Endothelial cell of umbilical vein (primary cell): ENCODE data around the gene CCDC197.

Source experiments
- EZH2 ChIP-seq: IDR thresholded peaks from 2 replicates; pipeline ENCODE4 v1.6.1; 2012; ENCODE audit warnings: borderline replicate concordance, low read depth, mild to moderate bottlenecking, moderate library complexity, low read length, inconsistent platforms; ENCODE audit not compliant: severe bottlenecking
- GATA2 ChIP-seq: IDR thresholded peaks from 2 replicates; pipeline ENCODE4 v1.7.0; 2011; ENCODE audit warnings: low read depth, mild to moderate bottlenecking, moderate library complexity, mixed read lengths, low read length; ENCODE audit not compliant: insufficient read length, insufficient read depth
- POLR2A ChIP-seq: IDR thresholded peaks from 2 replicates; pipeline ENCODE4 v1.6.1; 2012; ENCODE audit warnings: low read depth, mild to moderate bottlenecking, control low read depth, low read length
- POLR2AphosphoS5 ChIP-seq: IDR thresholded peaks from 2 replicates; pipeline ENCODE4 v1.6.1; 2012; ENCODE audit warnings: low read depth, mild to moderate bottlenecking, control low read depth, low read length, moderate library complexity; ENCODE audit not compliant: insufficient read depth
- TF ChIP-seq, protein P1 (sequence below), 2 donors: IDR thresholded peaks; 1 replicate in 1 of 2; 2 replicates in 1 of 2; pipeline ENCODE4 v1.5.1; 2011; ENCODE audit warnings: low read length in 2 of 2, mild to moderate bottlenecking in 2 of 2, moderate library complexity in 2 of 2, control low read depth in 1 of 2, inconsistent platforms in 1 of 2, low read depth in 1 of 2; ENCODE audit not compliant: insufficient read depth in 1 of 2; ENCODE audit errors: extremely low read depth in 1 of 2

DNA sequence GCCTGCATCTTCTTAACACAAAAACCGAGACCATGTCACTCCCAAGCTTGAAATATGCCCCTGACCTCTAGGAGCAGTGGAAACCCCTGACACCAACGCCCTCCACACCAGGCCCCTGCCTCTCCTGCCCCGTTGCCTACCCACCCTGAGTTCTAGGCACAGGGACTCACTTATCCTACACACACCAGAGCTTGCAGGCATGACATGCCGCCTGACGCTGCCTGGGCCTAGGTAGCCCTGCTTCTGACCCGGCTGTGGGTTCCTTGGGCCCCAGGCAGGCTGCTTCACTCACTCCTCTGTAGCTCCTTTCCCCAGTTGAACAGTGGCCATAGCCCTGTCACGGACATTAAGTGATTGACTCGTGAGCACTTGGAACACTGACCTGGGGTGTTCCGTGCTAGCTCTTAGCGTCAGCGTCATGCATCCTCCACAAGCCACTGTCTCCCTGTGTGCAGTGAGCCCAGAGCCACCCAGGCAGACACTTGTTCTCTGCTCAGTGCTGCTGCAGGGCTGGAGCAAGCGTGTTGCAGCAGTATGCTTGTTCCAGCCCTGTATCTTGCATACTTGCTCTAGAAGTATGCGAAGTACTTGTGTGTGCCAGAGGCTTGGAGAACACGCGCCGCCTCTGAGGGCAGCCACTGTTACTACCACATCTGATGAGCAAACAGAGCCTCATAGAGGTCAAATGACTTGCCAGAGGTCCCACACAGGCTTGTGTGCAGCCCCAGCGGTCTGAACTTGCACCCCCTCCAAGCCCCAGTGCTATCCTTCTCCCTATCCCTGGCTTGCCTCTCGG lies 44.6 kb downstream of the CCDC197 start:
- TF ChIP-seq, protein P1, sequence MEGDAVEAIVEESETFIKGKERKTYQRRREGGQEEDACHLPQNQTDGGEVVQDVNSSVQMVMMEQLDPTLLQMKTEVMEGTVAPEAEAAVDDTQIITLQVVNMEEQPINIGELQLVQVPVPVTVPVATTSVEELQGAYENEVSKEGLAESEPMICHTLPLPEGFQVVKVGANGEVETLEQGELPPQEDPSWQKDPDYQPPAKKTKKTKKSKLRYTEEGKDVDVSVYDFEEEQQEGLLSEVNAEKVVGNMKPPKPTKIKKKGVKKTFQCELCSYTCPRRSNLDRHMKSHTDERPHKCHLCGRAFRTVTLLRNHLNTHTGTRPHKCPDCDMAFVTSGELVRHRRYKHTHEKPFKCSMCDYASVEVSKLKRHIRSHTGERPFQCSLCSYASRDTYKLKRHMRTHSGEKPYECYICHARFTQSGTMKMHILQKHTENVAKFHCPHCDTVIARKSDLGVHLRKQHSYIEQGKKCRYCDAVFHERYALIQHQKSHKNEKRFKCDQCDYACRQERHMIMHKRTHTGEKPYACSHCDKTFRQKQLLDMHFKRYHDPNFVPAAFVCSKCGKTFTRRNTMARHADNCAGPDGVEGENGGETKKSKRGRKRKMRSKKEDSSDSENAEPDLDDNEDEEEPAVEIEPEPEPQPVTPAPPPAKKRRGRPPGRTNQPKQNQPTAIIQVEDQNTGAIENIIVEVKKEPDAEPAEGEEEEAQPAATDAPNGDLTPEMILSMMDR (IDR thresholded peaks at IDR 0.05; ENCODE audit: extremely low read depth in 1 of 2, insufficient read depth in 1 of 2, low read depth in 1 of 2, low read length in 2 of 2) = no peak
- TF ChIP-seq EZH2 (no peak), POLR2AphosphoS5 (no peak), POLR2A (no peak), GATA2 (no peak)
